HepG2 (cell line): ENCODE measurements around the gene KHK. TPM values are rescaled to one million over a fixed set of nuclear protein-coding genes. Genes with fewer than 3 reads are reported as not detected.
A peak's percentile ranks its signal among the peaks of the same experiment; 100 is the strongest.

Experiments
- AFF4 ChIP-seq: sonication (generic); formaldehyde crosslinking; IDR thresholded peaks from 2 replicates; pipeline ENCODE4 v1.4.0; 2020; ENCODE audit warnings: missing genetic modification reagents
- ATM ChIP-seq: fragments of 450-650 bp; IDR thresholded peaks from 2 replicates; pipeline ENCODE4 v1.7.1; 2017; ENCODE audit warnings: mild to moderate bottlenecking, borderline replicate concordance
- CEBPB ChIP-seq: IDR thresholded peaks from 2 replicates; pipeline ENCODE4 v1.6.1; 2011; ENCODE audit warnings: low read depth, low read length, improper control_type of control experiment, borderline replicate concordance
- ESRRA ChIP-seq: sonication (generic); formaldehyde crosslinking; IDR thresholded peaks from 2 replicates; pipeline ENCODE4 v1.5.1; 2020; ENCODE audit warnings: mild to moderate bottlenecking, low read depth, missing genetic modification reagents
- NFIC ChIP-seq: IDR thresholded peaks from 2 replicates; pipeline ENCODE4 v1.6.1; 2012; ENCODE audit warnings: mild to moderate bottlenecking, low read length, inconsistent platforms
- RFX3 ChIP-seq: IDR thresholded peaks from 2 replicates; pipeline ENCODE4 v1.6.1; 2016; ENCODE audit warnings: missing biosample characterization, missing genetic modification reagents
- TMF1 ChIP-seq: sonication (generic); formaldehyde crosslinking; IDR thresholded peaks from 2 replicates; pipeline ENCODE4 v1.8.1; 2022; ENCODE audit warnings: low read depth, missing genetic modification reagents
- ZBTB39 ChIP-seq: sonication (generic); formaldehyde crosslinking; IDR thresholded peaks from 2 replicates; pipeline ENCODE4 v1.5.0; 2020; ENCODE audit warnings: missing genetic modification reagents
- ZBTB4 ChIP-seq: sonication (generic); formaldehyde crosslinking; IDR thresholded peaks from 2 replicates; pipeline ENCODE4 v1.4.0; 2020; ENCODE audit warnings: missing genetic modification reagents, mild to moderate bottlenecking, borderline replicate concordance
- ZBTB44 ChIP-seq: sonication (generic); formaldehyde crosslinking; IDR thresholded peaks from 2 replicates; pipeline ENCODE4 v1.4.0; 2020; ENCODE audit warnings: missing genetic modification reagents
- ZFAT ChIP-seq: sonication (generic); formaldehyde crosslinking; conservative IDR thresholded peaks from 2 replicates; pipeline ENCODE4 v1.8.1; 2023; ENCODE audit warnings: missing genetic modification reagents, inconsistent platforms
- ZNF367 ChIP-seq: sonication (generic); formaldehyde crosslinking; IDR thresholded peaks from 2 replicates; pipeline ENCODE4 v1.4.0; 2020; ENCODE audit warnings: missing genetic modification reagents, borderline replicate concordance
- ZNF446 ChIP-seq: sonication (generic); formaldehyde crosslinking; IDR thresholded peaks from 2 replicates; pipeline ENCODE4 v1.5.0; 2020; ENCODE audit warnings: mild to moderate bottlenecking, missing genetic modification reagents
- ZNF572 ChIP-seq: sonication (generic); formaldehyde crosslinking; IDR thresholded peaks from 2 replicates; pipeline ENCODE4 v1.5.1; 2020; ENCODE audit warnings: mild to moderate bottlenecking, missing genetic modification reagents
- ZNF782 ChIP-seq: sonication (generic); formaldehyde crosslinking; IDR thresholded peaks from 2 replicates; pipeline ENCODE4 v1.4.0; 2020; ENCODE audit warnings: missing genetic modification reagents, mild to moderate bottlenecking, borderline replicate concordance
- ZNF784 ChIP-seq: sonication (generic); formaldehyde crosslinking; IDR thresholded peaks from 2 replicates; pipeline ENCODE4 v1.5.1; 2020; ENCODE audit warnings: missing genetic modification reagents, mild to moderate bottlenecking, borderline replicate concordance
- polyA plus RNA-seq, 8 experiments: library from polyadenylated mRNA; depleted of rRNA in 3 of 8; stranded (reverse) in 7 of 8; unstranded in 1 of 8; fragments of >200 nt; fragmentation: Illumina TruSeq in 4 of 8; extraction: Trizol in 4 of 8; gene quantifications; 2 replicates each; pipeline versions ENCODE4 v1.2.1 to v1.2.3, GENCODE V29; 2011 to 2016; ENCODE audit warnings: low read depth in 4 of 8, missing spikeins in 1 of 8, mixed read lengths in 1 of 8; ENCODE audit not compliant: insufficient read depth in 1 of 8
- total RNA-seq, 5 experiments: library from RNA; depleted of rRNA; stranded (reverse); fragments of >200 nt; fragmentation: Illumina TruSeq; extraction: Trizol; gene quantifications; 2 replicates each; pipeline ENCODE4 v1.2.3, GENCODE V29; 2016; ENCODE audit warnings: low read depth in 1 of 5

Gene KHK
- total and polyA plus RNA-seq, 2 of the 13 experiments (the other 11 are each of a cell fraction or from before 2014, with no cell fraction given), result 40.9 to 99.2 TPM

- TF ChIP-seq AFF4 (no peak; the same call in 1 of the 2 replicates), ZNF784 (no peak), ZNF782 (CRISPR knock-in tag) (peak; percentile 52; the same call in 1 of the 2 replicates), RFX3 (no peak), TMF1 (CRISPR knock-in tag) (peak; percentile 24; the same call in 1 of the 2 replicates), NFIC (no peak), ZNF572 (CRISPR knock-in tag) (0 out of 2 replicates have a peak, but pooled peaks have one; percentile 29), ZFAT (0 out of 2 replicates have a peak, but pooled peaks have one; percentile 75), ZBTB44 (CRISPR knock-in tag) (0 out of 2 replicates have a peak, but pooled peaks have one; percentile 24), ATM (no peak), ZBTB4 (CRISPR knock-in tag) (no peak), ZNF446 (peak; percentile 75; the same call in 1 of the 2 replicates), ZNF367 (CRISPR knock-in tag) (no peak), CEBPB (no peak), ESRRA (CRISPR knock-in tag) (no peak), ZBTB39 (CRISPR knock-in tag) (no peak)
These were observed 36.9 kb upstream of the KHK start (continued) for GRCh38 chr2:27049422-27050280.
